Measurements from ENCODE around the gene PRSS16.

DNA sequence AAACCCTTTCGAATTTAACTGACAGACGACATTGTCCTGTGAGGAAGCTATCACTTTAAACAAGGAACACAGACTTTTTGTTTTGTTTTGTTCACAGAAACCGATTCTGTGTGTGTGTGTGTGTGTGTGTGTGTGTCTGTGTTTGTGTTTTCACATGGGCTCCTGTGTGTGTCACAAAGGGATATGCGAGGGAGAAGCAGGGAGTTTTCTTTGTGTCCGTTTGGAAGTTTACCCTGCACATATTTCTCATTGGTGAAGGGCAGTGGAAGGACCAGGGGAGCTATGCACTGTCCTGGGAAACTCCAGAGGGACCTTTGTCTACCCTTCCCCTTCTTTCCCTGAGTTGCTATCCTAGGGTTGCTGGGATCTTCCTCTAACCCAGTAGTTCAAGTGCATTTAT is 46.9 kb downstream of the PRSS16 start:
- TF ChIP-seq, protein P1, sequence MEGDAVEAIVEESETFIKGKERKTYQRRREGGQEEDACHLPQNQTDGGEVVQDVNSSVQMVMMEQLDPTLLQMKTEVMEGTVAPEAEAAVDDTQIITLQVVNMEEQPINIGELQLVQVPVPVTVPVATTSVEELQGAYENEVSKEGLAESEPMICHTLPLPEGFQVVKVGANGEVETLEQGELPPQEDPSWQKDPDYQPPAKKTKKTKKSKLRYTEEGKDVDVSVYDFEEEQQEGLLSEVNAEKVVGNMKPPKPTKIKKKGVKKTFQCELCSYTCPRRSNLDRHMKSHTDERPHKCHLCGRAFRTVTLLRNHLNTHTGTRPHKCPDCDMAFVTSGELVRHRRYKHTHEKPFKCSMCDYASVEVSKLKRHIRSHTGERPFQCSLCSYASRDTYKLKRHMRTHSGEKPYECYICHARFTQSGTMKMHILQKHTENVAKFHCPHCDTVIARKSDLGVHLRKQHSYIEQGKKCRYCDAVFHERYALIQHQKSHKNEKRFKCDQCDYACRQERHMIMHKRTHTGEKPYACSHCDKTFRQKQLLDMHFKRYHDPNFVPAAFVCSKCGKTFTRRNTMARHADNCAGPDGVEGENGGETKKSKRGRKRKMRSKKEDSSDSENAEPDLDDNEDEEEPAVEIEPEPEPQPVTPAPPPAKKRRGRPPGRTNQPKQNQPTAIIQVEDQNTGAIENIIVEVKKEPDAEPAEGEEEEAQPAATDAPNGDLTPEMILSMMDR (conservative IDR thresholded peaks at IDR 0.05; ENCODE audit: low read depth in 2 of 2) = no peak
- TF ChIP-seq EZH2phosphoT487 (IDR thresholded peaks at IDR 0.05; ENCODE audit: unreplicated experiment) = no peak
- TF ChIP-seq EZH2 (IDR thresholded peaks at IDR 0.05; ENCODE audit: low read depth, unreplicated experiment) = no peak
- TF ChIP-seq POLR2AphosphoS5 (IDR thresholded peaks at IDR 0.05; ENCODE audit: low read depth) = no peak
